ENCODE results near the gene RTKN2. TPM values are rescaled to one million over a fixed set of nuclear protein-coding genes. Genes with fewer than 3 reads are reported as not detected.

Gene RTKN2
- total and polyA plus RNA-seq, 9 of the 15 experiments (the other 6 are each of a cell fraction or from before 2014, with no cell fraction given): 0.03 to 0.11 (median 0.05) TPM; not detected in 2

GRCh38 chr10:62157601-62158000 is 111.0 kb downstream of the RTKN2 start (continued):
- TF ChIP-seq, protein P1, sequence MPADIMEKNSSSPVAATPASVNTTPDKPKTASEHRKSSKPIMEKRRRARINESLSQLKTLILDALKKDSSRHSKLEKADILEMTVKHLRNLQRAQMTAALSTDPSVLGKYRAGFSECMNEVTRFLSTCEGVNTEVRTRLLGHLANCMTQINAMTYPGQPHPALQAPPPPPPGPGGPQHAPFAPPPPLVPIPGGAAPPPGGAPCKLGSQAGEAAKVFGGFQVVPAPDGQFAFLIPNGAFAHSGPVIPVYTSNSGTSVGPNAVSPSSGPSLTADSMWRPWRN (IDR thresholded peaks at IDR 0.05; ENCODE audit: low read depth): no peak
- TF ChIP-seq POLR3G (IDR thresholded peaks at IDR 0.05; ENCODE audit: extremely low read depth, insufficient read length, insufficient replicate concordance) (no peak), TOE1 (IDR thresholded peaks at IDR 0.05; ENCODE audit: borderline replicate concordance) (no peak), TOE1 (CRISPR knock-in tag; IDR thresholded peaks at IDR 0.05; ENCODE audit: borderline replicate concordance, low read depth) (no peak)

DNA sequence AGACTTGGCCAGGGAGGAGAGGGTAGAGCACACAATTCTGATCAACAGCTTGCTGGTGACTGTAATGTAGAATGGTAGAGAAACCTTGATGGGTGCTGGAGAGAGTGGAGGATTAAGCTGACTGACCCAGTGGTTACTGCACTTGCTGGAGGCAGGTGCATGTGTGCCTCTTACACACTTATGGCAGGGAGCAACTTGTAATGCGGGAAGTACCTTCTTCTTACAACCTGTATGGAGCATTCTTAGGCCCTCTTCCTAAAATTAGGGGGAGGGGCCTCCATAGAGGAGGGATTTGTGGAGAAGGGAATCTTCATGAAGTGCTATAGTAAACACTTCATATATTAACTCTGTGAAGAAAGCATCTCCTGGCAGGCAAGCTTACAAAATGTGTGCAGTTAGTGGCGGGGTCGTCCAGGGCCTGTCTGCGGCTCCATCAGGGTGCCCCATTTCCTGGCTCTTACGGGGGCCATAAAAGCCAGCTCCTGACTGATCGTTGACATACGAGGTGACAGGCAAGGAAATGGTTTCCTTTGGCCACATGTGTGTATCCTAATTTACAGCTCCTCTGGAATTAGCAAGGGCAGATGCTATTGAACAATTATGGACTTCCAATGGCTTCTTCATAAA is 113.5 kb downstream of the RTKN2 start:
- FAIRE-seq: no peak
- Histone ChIP-seq H3K79me2 (ENCODE audit: control insufficient read depth, insufficient read depth, low read length) (no peaks in the 10 kb centered on the region), H3K9ac (ENCODE audit: insufficient read depth in 1 of 2, low read depth in 2 of 2, low read length in 2 of 2) (no peak overlapping the region), H3K4me3 (no peak overlapping the region), H3K27ac (ENCODE audit: extremely low read depth, low read depth, low read length) (no peak overlapping the region), H4K20me1 (replicated peaks; ENCODE audit: control insufficient read depth, insufficient read depth, low read length) (no peaks in the 10 kb centered on the region), H3K4me2 (ENCODE audit: insufficient read depth, low read length) (no peak overlapping the region), H3K9me1 (ENCODE audit: control insufficient read depth, insufficient read depth, low read length) (no peaks in the 10 kb centered on the region), H3K9me3 (replicated peaks; ENCODE audit: control insufficient read depth, insufficient read depth, low read depth, low read length) (no peaks in the 10 kb centered on the region), H3K36me3 (ENCODE audit: control insufficient read depth, insufficient read depth, low read length) (no peaks in the 10 kb centered on the region), H3K4me1 (replicated peaks in 1 of 2; ENCODE audit: control insufficient read depth in 2 of 2, insufficient read depth in 2 of 2, low read length in 2 of 2) (no peaks in the 10 kb centered on the region), H3K27me3 (ENCODE audit: control insufficient read depth in 2 of 2, insufficient read depth in 2 of 2, low read length in 2 of 2) (no peaks in the 10 kb centered on the region), H2AFZ (ENCODE audit: low read depth, low read length) (no peak overlapping the region)
- intact Hi-C loops (cut with micrococcal nuclease): no loop called here
- ATAC-seq: no peak
- 0% methylated on average over 7 of the region's 7 CpGs for WGBS (ENCODE audit: insufficient coverage, low coverage, missing lambda C conversion rate)
- in situ Hi-C loops (cut with MboI): no loop called here
- POLR2A ChIA-PET: interaction anchor here (0.7 kb wide), 1 partner anchor 182 kb away, joined by 3 read pairs; no protein-coding TSS in a partner anchor
- CTCF ChIA-PET (ENCODE audit: low intra/inter-chr PET ratio): no interaction called here
- no peak for DNase-seq (ENCODE audit: extremely low read depth in 1 of 4, low spot score in 3 of 4)
- BruUV-seq (replicated peaks): no TSS peak
- TF ChIP-seq POLR3A (IDR thresholded peaks at IDR 0.05; ENCODE audit: borderline replicate concordance, extremely low read depth, insufficient read depth, insufficient read length) (no peak), NR1H2 (CRISPR knock-in tag; IDR thresholded peaks at IDR 0.05) (no peak), DMBX1 (CRISPR knock-in tag; IDR thresholded peaks at IDR 0.05; ENCODE audit: borderline replicate concordance) (no peak), PCBP1 (IDR thresholded peaks at IDR 0.05; ENCODE audit: low read depth, low read length, poor library complexity, severe bottlenecking) (no peak), ZNF277 (CRISPR knock-in tag; IDR thresholded peaks at IDR 0.05; ENCODE audit: borderline replicate concordance) (no peak), ZNF174 (CRISPR knock-in tag; IDR thresholded peaks at IDR 0.05) (no peak), KDM5B (IDR thresholded peaks at IDR 0.05; ENCODE audit: insufficient replicate concordance, low read depth, low read length) (no peak)
- TF ChIP-seq, protein P2, sequence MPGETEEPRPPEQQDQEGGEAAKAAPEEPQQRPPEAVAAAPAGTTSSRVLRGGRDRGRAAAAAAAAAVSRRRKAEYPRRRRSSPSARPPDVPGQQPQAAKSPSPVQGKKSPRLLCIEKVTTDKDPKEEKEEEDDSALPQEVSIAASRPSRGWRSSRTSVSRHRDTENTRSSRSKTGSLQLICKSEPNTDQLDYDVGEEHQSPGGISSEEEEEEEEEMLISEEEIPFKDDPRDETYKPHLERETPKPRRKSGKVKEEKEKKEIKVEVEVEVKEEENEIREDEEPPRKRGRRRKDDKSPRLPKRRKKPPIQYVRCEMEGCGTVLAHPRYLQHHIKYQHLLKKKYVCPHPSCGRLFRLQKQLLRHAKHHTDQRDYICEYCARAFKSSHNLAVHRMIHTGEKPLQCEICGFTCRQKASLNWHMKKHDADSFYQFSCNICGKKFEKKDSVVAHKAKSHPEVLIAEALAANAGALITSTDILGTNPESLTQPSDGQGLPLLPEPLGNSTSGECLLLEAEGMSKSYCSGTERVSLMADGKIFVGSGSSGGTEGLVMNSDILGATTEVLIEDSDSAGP (CRISPR knock-in tag; IDR thresholded peaks at IDR 0.05): no peak
- TF ChIP-seq, protein P3, sequence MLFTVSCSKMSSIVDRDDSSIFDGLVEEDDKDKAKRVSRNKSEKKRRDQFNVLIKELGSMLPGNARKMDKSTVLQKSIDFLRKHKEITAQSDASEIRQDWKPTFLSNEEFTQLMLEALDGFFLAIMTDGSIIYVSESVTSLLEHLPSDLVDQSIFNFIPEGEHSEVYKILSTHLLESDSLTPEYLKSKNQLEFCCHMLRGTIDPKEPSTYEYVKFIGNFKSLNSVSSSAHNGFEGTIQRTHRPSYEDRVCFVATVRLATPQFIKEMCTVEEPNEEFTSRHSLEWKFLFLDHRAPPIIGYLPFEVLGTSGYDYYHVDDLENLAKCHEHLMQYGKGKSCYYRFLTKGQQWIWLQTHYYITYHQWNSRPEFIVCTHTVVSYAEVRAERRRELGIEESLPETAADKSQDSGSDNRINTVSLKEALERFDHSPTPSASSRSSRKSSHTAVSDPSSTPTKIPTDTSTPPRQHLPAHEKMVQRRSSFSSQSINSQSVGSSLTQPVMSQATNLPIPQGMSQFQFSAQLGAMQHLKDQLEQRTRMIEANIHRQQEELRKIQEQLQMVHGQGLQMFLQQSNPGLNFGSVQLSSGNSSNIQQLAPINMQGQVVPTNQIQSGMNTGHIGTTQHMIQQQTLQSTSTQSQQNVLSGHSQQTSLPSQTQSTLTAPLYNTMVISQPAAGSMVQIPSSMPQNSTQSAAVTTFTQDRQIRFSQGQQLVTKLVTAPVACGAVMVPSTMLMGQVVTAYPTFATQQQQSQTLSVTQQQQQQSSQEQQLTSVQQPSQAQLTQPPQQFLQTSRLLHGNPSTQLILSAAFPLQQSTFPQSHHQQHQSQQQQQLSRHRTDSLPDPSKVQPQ (CRISPR knock-in tag; IDR thresholded peaks at IDR 0.05; ENCODE audit: borderline replicate concordance): no peak

All from K562 (cell line).